IMR-90 (cell line): ENCODE results near the gene COX7A2L. TPM values are rescaled to one million over a fixed set of nuclear protein-coding genes. Genes with fewer than 3 reads are reported as not detected.

Experiments
- ATAC-seq: fragments of 200-7000 bp; cut with Tn5 transposase; 2 replicates; pipeline ENCODE4 v1.9.1; 2020; ENCODE audit warnings: low read depth, mild to moderate bottlenecking, moderate library complexity
- BruUV-seq: library from RNA; stranded (reverse); fragments of 400-500 nt; replicated peaks from 2 replicates; lab custom pipeline; 2021; lab: Mats Ljungman, UMichigan
- CTCF ChIA-PET: fragments of 300-600 bp; formaldehyde crosslinking; extraction: SDS; loops from one replicate; lab custom pipeline; 2021; ENCODE audit warnings: antibody characterized with exemption; lab: Yijun Ruan, JAX
- POLR2A ChIA-PET: fragments of 300-600 bp; sonication (Branson Sonifier 250); formaldehyde crosslinking; loops from one replicate; lab custom pipeline; 2022; ENCODE audit warnings: antibody characterized with exemption; ENCODE audit not compliant: unreplicated experiment; lab: Charles Lee
- DNase-seq: peaks from one replicate; pipeline ENCODE4 v3.0.0; 2013
- H2AFZ ChIP-seq: replicated peaks from 2 replicates; pipeline ENCODE3; 2013; ENCODE audit warnings: low read length, mild to moderate bottlenecking; ENCODE audit not compliant: poor library complexity
- H2AK5ac ChIP-seq: 2 replicates; pipeline ENCODE4 v1.6.1; 2013; ENCODE audit warnings: low read depth, low read length, inconsistent platforms
- H2AK9ac ChIP-seq: replicated peaks from 2 replicates; pipeline ENCODE3; 2013; ENCODE audit warnings: mild to moderate bottlenecking, low read depth, low read length, moderate library complexity; ENCODE audit not compliant: poor library complexity
- H2BK120ac ChIP-seq: 2 replicates; pipeline ENCODE4 v1.6.1; 2013; ENCODE audit warnings: low read depth, low read length, inconsistent platforms
- H2BK15ac ChIP-seq: 3 replicates; pipeline ENCODE4 v1.6.1; 2013; ENCODE audit warnings: low read depth, low read length, inconsistent platforms
- H2BK20ac ChIP-seq: 2 replicates; pipeline ENCODE4 v1.6.1; 2013; ENCODE audit warnings: low read depth, mild to moderate bottlenecking, inconsistent platforms, low read length, moderate library complexity
- H2BK5ac ChIP-seq: 2 replicates; pipeline ENCODE4 v1.6.1; 2013; ENCODE audit warnings: mild to moderate bottlenecking, low read depth, low read length, inconsistent platforms; ENCODE audit not compliant: poor library complexity, severe bottlenecking
- H3K14ac ChIP-seq: replicated peaks from 2 replicates; pipeline ENCODE4 v1.6.1; 2013; ENCODE audit warnings: low read depth, low read length, inconsistent platforms
- H3K18ac ChIP-seq: 2 replicates; pipeline ENCODE4 v1.6.1; 2013; ENCODE audit warnings: low read depth, low read length, control low read depth
- H3K23ac ChIP-seq: 2 replicates; pipeline ENCODE4 v1.6.1; 2013; ENCODE audit warnings: low read depth, low read length, inconsistent platforms
- H3K27ac ChIP-seq: 2 replicates; pipeline ENCODE4 v1.5.1; 2013; ENCODE audit warnings: mild to moderate bottlenecking, control low read depth, low read length; ENCODE audit not compliant: insufficient read depth
- H3K27me3 ChIP-seq: 2 replicates; pipeline ENCODE4 v1.6.1; 2013; ENCODE audit warnings: low read length; ENCODE audit not compliant: control insufficient read depth, insufficient read depth
- H3K36me3 ChIP-seq: 2 replicates; pipeline ENCODE4 v1.6.1; 2013; ENCODE audit warnings: low read length, mixed read lengths; ENCODE audit not compliant: control insufficient read depth, insufficient read depth
- H3K4ac ChIP-seq: 2 replicates; pipeline ENCODE4 v1.6.1; 2013; ENCODE audit warnings: low read depth, low read length, inconsistent platforms
- H3K4me1 ChIP-seq: 2 replicates; pipeline ENCODE4 v1.6.1; 2013; ENCODE audit warnings: low read length, mixed read lengths; ENCODE audit not compliant: control insufficient read depth, insufficient read depth
- H3K4me2 ChIP-seq: 2 replicates; pipeline ENCODE4 v1.6.1; 2013; ENCODE audit warnings: low read depth, mild to moderate bottlenecking, control low read depth, low read length, moderate library complexity
- H3K4me3 ChIP-seq: 2 replicates; pipeline ENCODE4 v1.5.1; 2013; ENCODE audit warnings: low read depth, mild to moderate bottlenecking, control low read depth, low read length, moderate library complexity; ENCODE audit not compliant: insufficient read depth
- H3K56ac ChIP-seq: 2 replicates; pipeline ENCODE4 v1.6.1; 2013; ENCODE audit warnings: low read length, inconsistent platforms; ENCODE audit not compliant: insufficient read depth; ENCODE audit errors: extremely low read depth
- H3K79me1 ChIP-seq, 2 experiments: 2 replicates each; pipeline ENCODE4 v1.6.1; 2013; ENCODE audit warnings: low read length in 2 of 2, inconsistent platforms in 1 of 2, low read depth in 1 of 2
- H3K9ac ChIP-seq: 2 replicates; pipeline ENCODE4 v1.6.1; 2013; ENCODE audit warnings: low read depth, low read length, control low read depth
- H3K9me1 ChIP-seq: 2 replicates; pipeline ENCODE4 v1.6.1; 2013; ENCODE audit warnings: low read length, inconsistent platforms; ENCODE audit not compliant: insufficient read depth
- H3K9me3 ChIP-seq: 2 replicates; pipeline ENCODE4 v1.6.1; 2013; ENCODE audit warnings: low read length; ENCODE audit not compliant: control insufficient read depth, insufficient read depth
- H4K20me1 ChIP-seq: 2 replicates; pipeline ENCODE4 v1.6.1; 2013; ENCODE audit warnings: low read length, inconsistent platforms; ENCODE audit not compliant: insufficient read depth
- H4K5ac ChIP-seq: 2 replicates; pipeline ENCODE4 v1.6.1; 2013; ENCODE audit warnings: mild to moderate bottlenecking, low read depth, low read length, control low read depth
- H4K8ac ChIP-seq, 2 experiments: 2 replicates each; pipeline ENCODE4 v1.6.1; 2013; ENCODE audit warnings: low read depth in 2 of 2, low read length in 2 of 2, control low read depth in 1 of 2, inconsistent platforms in 1 of 2
- H4K91ac ChIP-seq: 2 replicates; pipeline ENCODE4 v1.6.1; 2013; ENCODE audit warnings: low read depth, low read length, inconsistent platforms; ENCODE audit not compliant: insufficient read depth
- CHD1 ChIP-seq: IDR thresholded peaks from 2 replicates; pipeline ENCODE4 v1.6.1; 2012; ENCODE audit warnings: low read depth, low read length, improper control_type of control experiment
- ELK1 ChIP-seq: fragments of 150-350 bp; IDR thresholded peaks from 2 replicates; pipeline ENCODE4 v1.6.1; 2016; ENCODE audit warnings: low read depth, mild to moderate bottlenecking, low read length, moderate library complexity, borderline replicate concordance
- FOS ChIP-seq: fragments of 150-350 bp; IDR thresholded peaks from 2 replicates; pipeline ENCODE4 v1.6.1; 2016; ENCODE audit warnings: low read depth, low read length
- MAFK ChIP-seq: IDR thresholded peaks from 2 replicates; pipeline ENCODE4 v1.6.1; 2012; ENCODE audit warnings: low read depth, low read length, improper control_type of control experiment
- MAZ ChIP-seq: IDR thresholded peaks from 2 replicates; pipeline ENCODE4 v1.6.1; 2012; ENCODE audit warnings: low read depth, mild to moderate bottlenecking, low read length, improper control_type of control experiment, moderate library complexity, borderline replicate concordance
- MXI1 ChIP-seq: IDR thresholded peaks from 2 replicates; pipeline ENCODE4 v1.6.1; 2012; ENCODE audit warnings: low read depth, mild to moderate bottlenecking, low read length, moderate library complexity, borderline replicate concordance
- NFE2L2 ChIP-seq: fragments of 150-350 bp; IDR thresholded peaks from 2 replicates; pipeline ENCODE4 v1.6.1; 2016; ENCODE audit warnings: low read depth, mild to moderate bottlenecking, low read length
- POLR2A ChIP-seq: IDR thresholded peaks from 2 replicates; pipeline ENCODE4 v1.6.1; 2012; ENCODE audit warnings: mild to moderate bottlenecking, low read depth, low read length
- RCOR1 ChIP-seq: IDR thresholded peaks from 2 replicates; pipeline ENCODE4 v1.6.1; 2012; ENCODE audit warnings: mild to moderate bottlenecking, low read length, improper control_type of control experiment; ENCODE audit not compliant: insufficient replicate concordance
- RFX5 ChIP-seq: IDR thresholded peaks from 2 replicates; pipeline ENCODE4 v1.8.0; 2012; ENCODE audit warnings: low read depth, mild to moderate bottlenecking, low read length, moderate library complexity
- SMC3 ChIP-seq: fragments of 150-350 bp; IDR thresholded peaks from 2 replicates; pipeline ENCODE4 v1.6.1; 2016; ENCODE audit warnings: low read depth, mild to moderate bottlenecking, antibody characterized with exemption, low read length, moderate library complexity
- USF2 ChIP-seq: fragments of 150-350 bp; IDR thresholded peaks from 2 replicates; pipeline ENCODE4 v1.6.1; 2017; ENCODE audit warnings: mild to moderate bottlenecking, antibody characterized with exemption, low read length, low read depth
- WGBS, 2 experiments: methylation state at CpG; one replicate each; pipeline versions ENCODE4 v1.1.5 to v1.1.7; 2013; ENCODE audit warnings: missing lambda C conversion rate in 2 of 2; ENCODE audit not compliant: insufficient read length in 1 of 2; ENCODE audit errors: extremely low coverage in 2 of 2; 5-methylcytosine and 5-hydroxymethylcytosine counted together
- dilution Hi-C: fragments of 300-500 bp; cut with HindIII; formaldehyde crosslinking; loops from one replicate; pipeline ENCODE4 v1.14.3; 2018; ENCODE audit warnings: low sequenced_read_pairs; ENCODE audit not compliant: unreplicated experiment
- in situ Hi-C: fragments of 300-500 bp; cut with MboI; formaldehyde crosslinking; loops from 3 replicates; pipeline ENCODE4 v1.14.3; 2019; ENCODE audit warnings: low sequenced_read_pairs, inconsistent platforms, mixed read lengths
- intact Hi-C: fragments of 100-400 bp; cut with micrococcal nuclease; formaldehyde crosslinking; loops from 2 replicates; pipeline ENCODE4 v1.10.0; 2022
- polyA plus RNA-seq, 3 experiments: library from polyadenylated mRNA; depleted of rRNA; stranded (reverse); fragments of >200 nt; gene quantifications; 2 replicates each; pipeline ENCODE4 v1.2.3, GENCODE V29; 2012; ENCODE audit warnings: low replicate concordance in 1 of 3
- total RNA-seq: library from RNA; depleted of rRNA; stranded (reverse); fragments of >200 nt; gene quantifications from 2 replicates; pipeline ENCODE4 v1.2.3, GENCODE V29; 2012
- TF ChIP-seq, protein P1 (sequence below): conservative IDR thresholded peaks from 2 replicates; pipeline ENCODE4 v1.5.1; 2012; ENCODE audit warnings: mild to moderate bottlenecking, low read depth, low read length, improper control_type of control experiment

The COX7A2L gene
- total and polyA plus RNA-seq, 2 of the 4 experiments (the other 2 are of a cell fraction), result 123 to 132 TPM

GRCh38 chr2:42312106-42312505, 48.9 kb downstream of the COX7A2L start:
- no peak overlapping the region for H3K18ac ChIP-seq
- no peak overlapping the region for H2BK20ac ChIP-seq
- no peak overlapping the region for H2BK120ac ChIP-seq
- H3K9ac ChIP-seq, result no peak overlapping the region
- dilution Hi-C loops (no loop called here), intact Hi-C loops (no loop called here), in situ Hi-C loops (no loop called here)
- H3K79me1 ChIP-seq, result peaks cover 0 to 10% of the 10 kb centered on the region in 2 experiments; a peak in 2 of 4 replicates
- ChIA-PET CTCF (no interaction called here), POLR2A (no interaction called here)
- no peak overlapping the region for H3K4ac ChIP-seq
- H3K9me1 ChIP-seq, result peaks cover 12% of the 10 kb centered on the region
- no peak overlapping the region for H2BK15ac ChIP-seq
- no TSS peak for BruUV-seq
- H3K9me3 ChIP-seq, result no peaks in the 10 kb centered on the region
- ATAC-seq (no peak), DNase-seq (no peak)
- no peak overlapping the region for H3K4me2 ChIP-seq
- no peak overlapping the region for H4K5ac ChIP-seq
- H3K27ac ChIP-seq, result no peak overlapping the region
- no peaks in the 10 kb centered on the region for H4K20me1 ChIP-seq
- no peak overlapping the region for H2AFZ ChIP-seq
- no peak overlapping the region for H4K8ac ChIP-seq
- no peak overlapping the region for H3K23ac ChIP-seq
- no peak overlapping the region for H4K91ac ChIP-seq
- TF ChIP-seq SMC3 (no peak), MAZ (no peak), USF2 (no peak), CHD1 (no peak), FOS (no peak), RFX5 (no peak), NFE2L2 (no peak), MXI1 (no peak), POLR2A (no peak), MAFK (no peak), RCOR1 (no peak), ELK1 (no peak)
- TF ChIP-seq, protein P1, sequence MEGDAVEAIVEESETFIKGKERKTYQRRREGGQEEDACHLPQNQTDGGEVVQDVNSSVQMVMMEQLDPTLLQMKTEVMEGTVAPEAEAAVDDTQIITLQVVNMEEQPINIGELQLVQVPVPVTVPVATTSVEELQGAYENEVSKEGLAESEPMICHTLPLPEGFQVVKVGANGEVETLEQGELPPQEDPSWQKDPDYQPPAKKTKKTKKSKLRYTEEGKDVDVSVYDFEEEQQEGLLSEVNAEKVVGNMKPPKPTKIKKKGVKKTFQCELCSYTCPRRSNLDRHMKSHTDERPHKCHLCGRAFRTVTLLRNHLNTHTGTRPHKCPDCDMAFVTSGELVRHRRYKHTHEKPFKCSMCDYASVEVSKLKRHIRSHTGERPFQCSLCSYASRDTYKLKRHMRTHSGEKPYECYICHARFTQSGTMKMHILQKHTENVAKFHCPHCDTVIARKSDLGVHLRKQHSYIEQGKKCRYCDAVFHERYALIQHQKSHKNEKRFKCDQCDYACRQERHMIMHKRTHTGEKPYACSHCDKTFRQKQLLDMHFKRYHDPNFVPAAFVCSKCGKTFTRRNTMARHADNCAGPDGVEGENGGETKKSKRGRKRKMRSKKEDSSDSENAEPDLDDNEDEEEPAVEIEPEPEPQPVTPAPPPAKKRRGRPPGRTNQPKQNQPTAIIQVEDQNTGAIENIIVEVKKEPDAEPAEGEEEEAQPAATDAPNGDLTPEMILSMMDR, result no peak
- H3K14ac ChIP-seq, result no peak overlapping the region
- no peak overlapping the region for H3K4me3 ChIP-seq
- H2AK9ac ChIP-seq, result no peak overlapping the region
- peaks cover 10% of the 10 kb centered on the region for H3K4me1 ChIP-seq
- WGBS, 2 experiments, result 100% methylated on average over 2 of the region's 4 CpGs; no CpG with 5 or more reads in 1 of the 2 experiments
- H3K27me3 ChIP-seq, result no peaks in the 10 kb centered on the region
- no peak overlapping the region for H2AK5ac ChIP-seq
- H3K36me3 ChIP-seq, result peaks cover 10% of the 10 kb centered on the region
- H3K56ac ChIP-seq, result no peak overlapping the region
- no peak overlapping the region for H2BK5ac ChIP-seq
